GM23338 (cell line): Measurements from ENCODE around the gene PHYHD1.

Source experiments
- CTCF ChIP-seq, 2 experiments: fragments of 200-600 bp in 1 of 2; sonication (generic) in 1 of 2; conservative IDR thresholded peaks; 2 replicates each; pipeline versions ENCODE4 v1.5.1 to v1.6.1; 2016 to 2017; ENCODE audit warnings: antibody characterized with exemption in 2 of 2, low read depth in 2 of 2, mild to moderate bottlenecking in 2 of 2, moderate library complexity in 1 of 2
- JUNB ChIP-seq: IDR thresholded peaks from one replicate; pipeline ENCODE4 v1.6.1; 2016; ENCODE audit warnings: antibody characterized with exemption; ENCODE audit not compliant: unreplicated experiment
- POLR2AphosphoS5 ChIP-seq: IDR thresholded peaks from 2 replicates; pipeline ENCODE4 v1.6.1; 2016; ENCODE audit warnings: antibody characterized with exemption, low read depth
- REST ChIP-seq: IDR thresholded peaks from one replicate; pipeline ENCODE4 v1.6.1; 2018; ENCODE audit warnings: antibody characterized with exemption; ENCODE audit not compliant: unreplicated experiment

GRCh38 chr9:128920381-128921058, at the start of gene PHYHD1:
- TF ChIP-seq POLR2AphosphoS5 (no peak), CTCF (conservative IDR thresholded peaks at IDR 0.05; ENCODE audit: low read depth in 2 of 2) (no peak), REST (no peak), JUNB (no peak)
